Gastroesophageal sphincter (tissue), 3 donors: ENCODE measurements around the gene CHD6.

ENCODE experiments used
- POLR2AphosphoS5 ChIP-seq: sonication (generic); formaldehyde crosslinking; IDR thresholded peaks from one replicate; pipeline ENCODE4 v1.6.1; 2017; ENCODE audit warnings: antibody characterized with exemption
- TF ChIP-seq, protein P1 (sequence below), 4 experiments: fragments of 200-600 bp in 2 of 4; fragments of 450-650 bp in 2 of 4; sonication (generic) in 1 of 4; IDR thresholded peaks; one replicate each; pipeline ENCODE4 v1.5.1; 2017 to 2019; ENCODE audit warnings: antibody characterized with exemption in 4 of 4, mild to moderate bottlenecking in 2 of 4, moderate library complexity in 2 of 4

DNA sequence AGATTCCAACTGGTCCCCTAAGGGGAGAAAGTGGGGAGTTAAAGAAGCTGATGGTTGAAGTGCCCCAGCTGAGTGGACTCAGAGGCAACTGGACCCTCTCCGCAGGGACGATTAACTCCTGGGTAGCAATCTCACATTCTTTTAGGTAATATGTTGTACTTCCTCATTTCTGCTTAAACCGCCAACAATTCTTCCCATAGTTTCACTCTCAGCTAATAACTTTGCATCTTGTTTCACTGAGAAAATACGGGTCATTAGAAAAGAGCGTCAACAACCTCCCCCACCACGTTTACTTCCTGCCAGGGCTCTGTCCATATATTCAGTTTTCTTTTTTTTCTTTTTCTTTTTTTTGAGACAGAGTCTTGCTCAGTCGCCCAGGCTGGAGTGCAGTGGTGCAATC, 39.5 kb upstream of the CHD6 start:
- no peak for TF ChIP-seq POLR2AphosphoS5
- TF ChIP-seq, protein P1, sequence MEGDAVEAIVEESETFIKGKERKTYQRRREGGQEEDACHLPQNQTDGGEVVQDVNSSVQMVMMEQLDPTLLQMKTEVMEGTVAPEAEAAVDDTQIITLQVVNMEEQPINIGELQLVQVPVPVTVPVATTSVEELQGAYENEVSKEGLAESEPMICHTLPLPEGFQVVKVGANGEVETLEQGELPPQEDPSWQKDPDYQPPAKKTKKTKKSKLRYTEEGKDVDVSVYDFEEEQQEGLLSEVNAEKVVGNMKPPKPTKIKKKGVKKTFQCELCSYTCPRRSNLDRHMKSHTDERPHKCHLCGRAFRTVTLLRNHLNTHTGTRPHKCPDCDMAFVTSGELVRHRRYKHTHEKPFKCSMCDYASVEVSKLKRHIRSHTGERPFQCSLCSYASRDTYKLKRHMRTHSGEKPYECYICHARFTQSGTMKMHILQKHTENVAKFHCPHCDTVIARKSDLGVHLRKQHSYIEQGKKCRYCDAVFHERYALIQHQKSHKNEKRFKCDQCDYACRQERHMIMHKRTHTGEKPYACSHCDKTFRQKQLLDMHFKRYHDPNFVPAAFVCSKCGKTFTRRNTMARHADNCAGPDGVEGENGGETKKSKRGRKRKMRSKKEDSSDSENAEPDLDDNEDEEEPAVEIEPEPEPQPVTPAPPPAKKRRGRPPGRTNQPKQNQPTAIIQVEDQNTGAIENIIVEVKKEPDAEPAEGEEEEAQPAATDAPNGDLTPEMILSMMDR (IDR thresholded peaks at IDR 0.05): no peak
